MM.1S (cell line): ENCODE data around the gene ZDBF2.

Experiments used
- DNase-seq: peaks from one replicate; pipeline ENCODE4 v3.0.0-alpha.2; 2015
- H2AFZ ChIP-seq: fragments of 300-600 bp; sonication (generic); 2 replicates; pipeline ENCODE4 v1.6.0; 2016; ENCODE audit warnings: antibody characterized with exemption, low read length
- H3F3A ChIP-seq: fragments of 300-600 bp; sonication (generic); 2 replicates; pipeline ENCODE4 v1.6.1; 2016; ENCODE audit warnings: mild to moderate bottlenecking, antibody characterized with exemption, low read length, moderate library complexity, mixed read lengths; ENCODE audit not compliant: insufficient read depth
- H3K27ac ChIP-seq: fragments of 300-600 bp; sonication (generic); 2 replicates; pipeline ENCODE4 v1.5.1; 2016; ENCODE audit warnings: mild to moderate bottlenecking, low read length
- H3K27me3 ChIP-seq: fragments of 300-600 bp; sonication (generic); replicated peaks from 2 replicates; pipeline ENCODE4 v1.6.0; 2016; ENCODE audit warnings: low read length; ENCODE audit not compliant: insufficient read depth
- H3K36me3 ChIP-seq: fragments of 300-600 bp; sonication (generic); replicated peaks from 2 replicates; pipeline ENCODE4 v1.6.1; 2016; ENCODE audit warnings: mild to moderate bottlenecking, low read length, mixed read lengths; ENCODE audit not compliant: insufficient read depth
- H3K4me1 ChIP-seq: fragments of 300-600 bp; sonication (generic); 2 replicates; pipeline ENCODE4 v1.6.1; 2016; ENCODE audit warnings: low read length, mixed read lengths
- H3K4me2 ChIP-seq: fragments of 300-600 bp; sonication (generic); 2 replicates; pipeline ENCODE4 v1.6.0; 2016; ENCODE audit warnings: low read depth, low read length
- H3K4me3 ChIP-seq: fragments of 300-600 bp; sonication (generic); 2 replicates; pipeline ENCODE4 v1.5.1; 2016; ENCODE audit warnings: low read length, mixed read lengths
- H3K79me2 ChIP-seq: fragments of 300-600 bp; sonication (generic); 2 replicates; pipeline ENCODE4 v1.6.1; 2016; ENCODE audit warnings: mixed run types, low read length, mixed read lengths
- H3K9ac ChIP-seq: fragments of 300-600 bp; sonication (generic); 2 replicates; pipeline ENCODE4 v1.6.1; 2016; ENCODE audit warnings: low read length, mixed read lengths
- H3K9me2 ChIP-seq: fragments of 300-600 bp; sonication (generic); replicated peaks from 2 replicates; pipeline ENCODE4 v1.6.1; 2016; ENCODE audit warnings: mild to moderate bottlenecking, low read length, mixed read lengths; ENCODE audit not compliant: insufficient read depth
- H3K9me3 ChIP-seq: fragments of 300-600 bp; sonication (generic); replicated peaks from 2 replicates; pipeline ENCODE4 v1.6.1; 2016; ENCODE audit warnings: mild to moderate bottlenecking, low read length, mixed read lengths; ENCODE audit not compliant: insufficient read depth
- H4K20me1 ChIP-seq: fragments of 300-600 bp; sonication (generic); 2 replicates; pipeline ENCODE4 v1.6.1; 2016; ENCODE audit warnings: mild to moderate bottlenecking, low read length, moderate library complexity, mixed read lengths; ENCODE audit not compliant: insufficient read depth
- EZH2 ChIP-seq: fragments of 300-600 bp; sonication (generic); optimal IDR thresholded peaks from 2 replicates; pipeline ENCODE3; 2017; ENCODE audit warnings: low read depth, mild to moderate bottlenecking, antibody characterized with exemption, low read length, mixed read lengths
- EZH2phosphoT487 ChIP-seq: fragments of 300-600 bp; sonication (generic); IDR thresholded peaks from 2 replicates; pipeline ENCODE4 v1.6.1; 2018; ENCODE audit warnings: antibody characterized with exemption, low read length
- TF ChIP-seq, protein P1 (sequence below): fragments of 300-600 bp; sonication (generic); IDR thresholded peaks from 2 replicates; pipeline ENCODE4 v1.5.1; 2016; ENCODE audit warnings: antibody characterized with exemption, low read length, mixed read lengths

ZDBF2 gene

GRCh38 chr2:206260188-206261012 lies 14.1 kb upstream of the ZDBF2 start:
- no peak for TF ChIP-seq EZH2
- TF ChIP-seq EZH2phosphoT487: no peak
- TF ChIP-seq, protein P1, sequence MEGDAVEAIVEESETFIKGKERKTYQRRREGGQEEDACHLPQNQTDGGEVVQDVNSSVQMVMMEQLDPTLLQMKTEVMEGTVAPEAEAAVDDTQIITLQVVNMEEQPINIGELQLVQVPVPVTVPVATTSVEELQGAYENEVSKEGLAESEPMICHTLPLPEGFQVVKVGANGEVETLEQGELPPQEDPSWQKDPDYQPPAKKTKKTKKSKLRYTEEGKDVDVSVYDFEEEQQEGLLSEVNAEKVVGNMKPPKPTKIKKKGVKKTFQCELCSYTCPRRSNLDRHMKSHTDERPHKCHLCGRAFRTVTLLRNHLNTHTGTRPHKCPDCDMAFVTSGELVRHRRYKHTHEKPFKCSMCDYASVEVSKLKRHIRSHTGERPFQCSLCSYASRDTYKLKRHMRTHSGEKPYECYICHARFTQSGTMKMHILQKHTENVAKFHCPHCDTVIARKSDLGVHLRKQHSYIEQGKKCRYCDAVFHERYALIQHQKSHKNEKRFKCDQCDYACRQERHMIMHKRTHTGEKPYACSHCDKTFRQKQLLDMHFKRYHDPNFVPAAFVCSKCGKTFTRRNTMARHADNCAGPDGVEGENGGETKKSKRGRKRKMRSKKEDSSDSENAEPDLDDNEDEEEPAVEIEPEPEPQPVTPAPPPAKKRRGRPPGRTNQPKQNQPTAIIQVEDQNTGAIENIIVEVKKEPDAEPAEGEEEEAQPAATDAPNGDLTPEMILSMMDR: peak; percentile 79
- Histone ChIP-seq H3K27me3 (no peaks in the 10 kb centered on the region), H4K20me1 (no peaks in the 10 kb centered on the region), H3K9ac (peak overlapping the region; percentile 36; the same call in 1 of the 2 replicates), H3K4me1 (no peaks in the 10 kb centered on the region), H3K4me3 (peak overlapping the region; percentile 55), H3K9me2 (no peaks in the 10 kb centered on the region), H3K9me3 (no peaks in the 10 kb centered on the region), H3F3A (no peaks in the 10 kb centered on the region), H3K36me3 (no peaks in the 10 kb centered on the region), H3K4me2 (peak overlapping the region; percentile 79), H3K27ac (no peak overlapping the region), H2AFZ (peak overlapping the region; percentile 82), H3K79me2 (no peaks in the 10 kb centered on the region)
- DNase-seq: peak; percentile 84

- H3K9me2 ChIP-seq: no peaks in the 10 kb centered on the region
- H3K4me2 ChIP-seq: peak overlapping the region; percentile 25
- H3K36me3 ChIP-seq: no peaks in the 10 kb centered on the region
- H3K4me3 ChIP-seq: peak overlapping the region; percentile 39; the same call in 1 of the 2 replicates
- no peaks in the 10 kb centered on the region for H3K79me2 ChIP-seq
- H2AFZ ChIP-seq: no peak overlapping the region
- H3K4me1 ChIP-seq: no peaks in the 10 kb centered on the region
- H3K27ac ChIP-seq: no peak overlapping the region
- no peaks in the 10 kb centered on the region for H3K9me3 ChIP-seq
- H3K9ac ChIP-seq: no peak overlapping the region
- H3F3A ChIP-seq: no peaks in the 10 kb centered on the region
- no peaks in the 10 kb centered on the region for H4K20me1 ChIP-seq
- no peak for DNase-seq
- H3K27me3 ChIP-seq: no peaks in the 10 kb centered on the region
- TF ChIP-seq, protein P1: no peak
- no peak for TF ChIP-seq EZH2phosphoT487
- no peak for TF ChIP-seq EZH2
Measured at GRCh38 chr2:206263959-206264603, 10.4 kb upstream of the ZDBF2 start.

GRCh38 chr2:206266130-206267125 lies 8.0 kb upstream of the ZDBF2 start:
- Histone ChIP-seq H3K79me2 (no peaks in the 10 kb centered on the region), H3K4me3 (no peak overlapping the region), H3K4me1 (no peaks in the 10 kb centered on the region), H3K9me3 (no peaks in the 10 kb centered on the region), H3K4me2 (no peak overlapping the region), H3K27ac (no peak overlapping the region), H3K36me3 (no peaks in the 10 kb centered on the region), H3K27me3 (no peaks in the 10 kb centered on the region), H4K20me1 (no peaks in the 10 kb centered on the region), H3F3A (no peaks in the 10 kb centered on the region), H3K9me2 (no peaks in the 10 kb centered on the region), H3K9ac (no peak overlapping the region), H2AFZ (no peak overlapping the region)
- TF ChIP-seq EZH2phosphoT487 (no peak), EZH2 (no peak)
- TF ChIP-seq, protein P1: no peak
- DNase-seq: no peak
